Bone marrow (tissue), 2 donors: Measurements from ENCODE around the gene UBAP2.

Source experiments
- DNase-seq, 2 donors: peaks; one replicate each; lab custom pipeline; 2025; lab: John Stamatoyannopoulos, UW

Gene UBAP2

DNA sequence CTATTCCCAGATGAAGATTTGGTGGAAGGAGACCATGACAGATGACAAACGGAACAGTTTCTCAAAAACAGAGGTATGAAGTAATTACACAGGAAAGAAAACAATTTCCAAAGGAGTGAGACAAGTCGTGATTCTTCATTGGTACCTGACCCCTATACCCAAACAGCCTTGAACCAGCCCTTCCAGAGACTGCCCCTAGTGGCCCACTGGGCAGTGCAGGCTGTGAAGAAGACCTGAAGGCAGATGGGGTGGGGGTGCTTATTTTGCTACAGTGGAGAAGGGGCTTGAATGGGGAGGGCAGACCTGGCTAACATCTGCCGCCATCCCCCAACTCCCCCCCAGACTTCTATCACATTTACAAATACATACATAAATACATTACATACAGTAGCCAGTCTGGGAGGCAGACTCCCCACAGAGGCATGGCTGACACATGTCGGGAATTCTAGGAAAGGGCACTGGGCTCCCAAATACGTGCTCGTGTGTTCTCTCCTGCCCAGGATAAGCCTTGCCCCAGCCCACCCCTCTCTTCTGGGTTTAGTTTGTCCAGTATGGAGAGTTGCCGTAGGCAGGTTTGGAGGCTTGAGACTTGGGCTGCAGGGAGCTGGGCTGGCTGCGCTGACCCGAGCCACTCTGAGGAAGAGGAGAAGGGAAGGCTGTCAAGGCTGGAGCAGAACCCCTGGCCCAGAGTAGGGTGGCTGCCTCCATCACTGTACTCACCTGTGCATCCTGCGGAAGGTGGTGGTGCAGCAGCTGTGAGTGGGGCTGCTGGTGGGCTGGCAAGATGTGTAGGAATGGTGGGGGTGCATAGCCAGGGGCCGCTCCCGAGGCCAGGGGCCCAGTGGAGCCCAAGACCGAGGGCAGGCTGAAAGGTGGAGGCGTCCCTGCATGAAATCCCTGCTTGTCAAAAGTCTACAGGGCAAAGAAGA, 126.5 kb downstream of the UBAP2 start:
- DNase-seq: no peak

DNA sequence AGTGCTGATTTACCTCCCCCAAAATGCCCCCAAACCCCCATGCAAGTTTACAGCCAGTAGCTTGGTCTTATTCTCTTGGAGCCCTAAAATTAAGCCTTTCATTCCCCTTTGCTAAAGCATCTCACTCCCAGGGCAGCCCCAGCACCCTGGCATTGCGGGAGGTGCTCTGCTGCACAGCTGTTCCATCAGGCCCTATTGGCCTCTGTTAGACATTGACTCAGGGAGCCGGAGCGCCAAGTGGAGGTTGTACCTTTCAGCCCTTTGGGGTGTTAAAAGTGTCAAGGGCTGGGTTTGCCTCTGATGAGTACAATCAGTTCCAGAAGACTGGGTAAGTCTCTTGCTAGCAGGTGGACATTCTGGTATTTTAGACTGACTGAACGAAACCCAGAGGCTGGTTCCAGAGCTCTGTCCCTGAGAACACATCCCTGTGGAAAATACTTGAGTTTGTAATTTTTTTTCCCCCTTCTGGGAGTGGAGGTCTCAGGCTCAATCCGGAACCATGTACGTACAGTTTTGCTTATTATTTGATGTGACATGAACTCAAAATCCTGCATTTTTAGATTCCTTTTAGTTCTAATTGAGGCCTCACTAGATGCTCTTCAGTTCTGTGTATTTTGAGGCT, 129.3 kb downstream of the UBAP2 start:
- DNase-seq: no peak

DNA sequence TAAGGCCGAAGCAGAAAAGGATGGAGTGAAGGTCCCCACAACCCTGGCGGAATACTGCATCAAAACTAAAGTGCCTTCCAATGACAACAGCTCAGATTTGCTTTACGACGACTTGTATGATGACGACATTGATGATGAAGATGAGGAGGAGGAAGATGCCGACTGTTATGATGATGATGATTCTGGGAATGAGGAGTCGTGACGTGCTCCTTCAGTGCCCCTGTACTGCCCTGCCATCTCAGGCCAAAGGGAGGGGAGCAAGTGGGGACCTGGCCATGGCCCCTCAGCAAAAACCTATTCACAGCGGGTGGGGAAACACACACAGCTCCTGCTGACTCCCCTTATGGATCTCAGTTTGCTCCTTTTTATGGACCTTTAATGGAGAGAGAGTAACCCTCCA, 131.7 kb downstream of the UBAP2 start:
- DNase-seq: no peak

DNA sequence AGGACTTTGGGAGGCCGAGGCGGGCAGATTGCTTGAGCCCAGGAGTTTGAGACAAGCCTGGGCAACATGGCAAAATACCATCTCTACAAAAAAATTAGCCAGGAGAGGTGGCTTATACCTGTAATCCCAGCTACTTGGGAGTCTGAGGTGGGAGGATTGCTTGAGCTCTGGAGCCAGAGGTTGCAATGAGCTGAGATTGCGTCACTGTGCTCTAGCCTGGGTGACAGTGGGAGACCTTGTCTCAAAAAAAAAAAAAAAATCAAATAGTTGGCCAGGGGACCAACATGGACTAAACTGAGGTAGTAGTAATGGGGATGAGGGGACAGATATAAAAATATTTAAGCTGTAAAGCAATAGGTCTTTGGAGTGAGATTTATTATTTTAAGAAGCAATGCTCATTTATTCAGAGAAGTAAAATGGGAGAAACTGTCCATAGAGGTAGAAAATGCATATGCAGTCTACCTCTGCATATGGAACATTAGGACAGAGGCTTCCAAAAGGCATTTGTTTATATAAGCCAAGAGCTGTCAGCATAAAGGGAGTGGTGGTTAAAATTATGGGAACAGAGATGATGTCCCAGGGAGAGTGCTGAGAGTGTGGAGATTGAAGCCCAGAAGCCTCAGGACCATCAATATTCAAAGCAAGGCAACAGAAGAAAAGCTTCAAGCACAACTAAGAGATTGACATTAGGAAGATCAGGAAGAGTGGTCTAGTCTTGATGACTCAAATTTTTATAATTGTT, 133.6 kb downstream of the UBAP2 start:
- DNase-seq: no peak

DNA sequence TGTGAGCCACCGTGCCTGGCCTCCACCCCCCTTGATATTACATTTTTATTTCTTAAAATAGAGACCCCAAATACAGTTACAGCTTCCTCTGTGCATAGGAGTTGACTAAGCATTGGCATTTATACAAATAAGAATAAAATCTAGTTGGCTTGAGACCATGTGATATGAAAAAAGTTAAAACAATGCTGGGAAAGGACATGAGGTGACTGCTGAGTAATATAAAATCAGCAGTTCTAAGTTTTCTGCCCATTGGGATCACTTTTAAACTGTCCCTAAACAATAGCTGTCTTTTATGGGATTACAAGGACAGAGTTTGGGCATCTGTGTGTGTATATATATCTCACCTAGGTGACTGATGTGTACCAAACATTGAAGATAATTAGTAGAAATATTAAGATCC, 135.1 kb downstream of the UBAP2 start:
- no peak for DNase-seq

DNA sequence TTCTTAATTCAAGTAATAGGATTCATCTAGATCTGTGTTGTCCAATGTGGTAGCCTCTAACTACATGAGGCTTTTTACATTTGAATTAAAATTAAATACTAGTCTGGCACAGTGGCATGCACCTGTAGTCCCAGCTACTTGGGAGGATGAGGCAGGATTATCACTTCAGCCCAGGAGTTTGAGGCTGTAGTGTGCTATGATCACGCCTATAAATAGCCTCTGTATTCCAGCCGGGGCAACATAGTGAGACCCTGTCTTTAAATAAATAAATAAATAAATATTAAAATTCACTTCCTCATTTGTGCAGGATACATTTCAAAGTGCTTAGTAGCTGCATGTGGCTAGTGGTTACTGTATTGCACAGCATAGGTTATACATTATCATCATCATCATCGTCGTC, 139.9 kb downstream of the UBAP2 start:
- no peak for DNase-seq

DNA sequence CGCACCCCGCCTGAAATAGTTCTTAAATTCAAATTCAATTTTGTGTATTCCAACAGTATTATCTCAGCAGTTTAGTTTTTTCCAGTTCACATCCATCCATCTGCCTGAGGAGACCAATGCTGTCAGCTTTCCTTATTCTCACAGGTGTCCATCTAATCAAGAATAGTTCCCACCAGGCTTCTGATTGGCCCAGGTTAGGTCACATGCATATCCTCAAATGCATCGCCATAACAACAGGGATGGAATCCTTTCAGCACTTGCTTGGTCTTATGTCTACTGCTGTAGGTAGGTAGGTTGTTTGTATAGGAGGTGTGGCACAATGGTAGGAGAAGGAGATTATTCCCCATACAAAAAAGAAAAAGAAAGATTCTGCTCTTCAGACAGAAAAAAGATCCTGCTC, 140.6 kb downstream of the UBAP2 start:
- DNase-seq: no peak

DNA sequence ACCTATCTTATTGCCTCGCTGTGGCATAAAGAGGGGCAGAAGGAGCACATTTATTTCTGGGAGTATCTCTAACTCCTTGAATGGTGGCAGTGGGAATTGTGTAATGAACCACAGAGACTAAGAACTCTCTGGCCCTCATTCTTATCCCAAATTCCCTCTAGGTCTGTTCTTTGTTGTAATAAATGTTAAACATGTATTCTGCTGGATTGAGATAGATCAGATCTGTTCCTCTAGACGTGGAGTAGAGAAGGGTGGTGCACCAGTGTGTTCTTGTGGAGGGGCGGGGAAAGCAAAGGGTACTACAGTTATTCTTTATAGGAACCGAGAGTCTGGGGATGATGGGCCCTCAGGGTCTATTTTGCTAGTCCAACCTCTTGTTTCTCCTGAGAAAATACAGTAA, 141.3 kb downstream of the UBAP2 start:
- DNase-seq: no peak

DNA sequence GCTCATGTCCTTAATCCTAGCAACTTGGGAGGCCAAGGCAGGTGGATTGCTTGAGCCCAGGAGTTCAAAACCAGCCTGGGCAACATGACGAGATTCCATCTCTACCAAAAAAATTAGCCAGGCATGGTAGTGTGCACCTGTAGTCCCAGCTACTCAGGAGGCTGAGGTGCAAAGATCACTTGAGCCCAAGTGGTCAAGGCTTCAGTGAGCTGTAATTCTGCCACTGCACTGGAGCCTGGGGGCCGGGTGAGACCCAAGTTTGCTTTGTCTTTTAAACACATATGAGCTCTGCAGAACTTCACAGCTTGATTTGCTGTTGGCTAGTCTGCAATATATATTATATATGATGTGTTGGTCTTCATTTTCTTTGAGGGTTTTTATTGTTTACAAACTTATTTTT, 141.9 kb downstream of the UBAP2 start:
- DNase-seq: no peak

DNA sequence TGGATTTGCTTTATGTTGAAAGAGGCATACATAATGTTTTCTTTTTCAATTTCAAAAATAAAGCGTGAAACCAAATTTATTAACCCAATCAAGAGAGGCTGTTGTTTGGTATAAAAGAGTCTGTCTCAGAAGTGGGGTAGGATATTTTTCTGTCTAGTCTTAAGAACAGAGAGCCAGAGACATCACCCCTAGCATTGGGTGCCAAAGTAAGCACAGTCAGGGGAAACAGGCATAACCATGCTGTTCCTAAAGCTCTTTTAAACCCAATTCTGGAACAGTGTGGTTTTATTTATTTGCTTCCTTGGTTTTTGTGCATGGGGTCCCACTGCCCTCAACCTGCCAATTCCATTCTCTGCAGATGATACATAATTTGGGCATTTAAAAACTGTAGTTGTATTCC, 143.6 kb downstream of the UBAP2 start:
- DNase-seq: no peak

DNA sequence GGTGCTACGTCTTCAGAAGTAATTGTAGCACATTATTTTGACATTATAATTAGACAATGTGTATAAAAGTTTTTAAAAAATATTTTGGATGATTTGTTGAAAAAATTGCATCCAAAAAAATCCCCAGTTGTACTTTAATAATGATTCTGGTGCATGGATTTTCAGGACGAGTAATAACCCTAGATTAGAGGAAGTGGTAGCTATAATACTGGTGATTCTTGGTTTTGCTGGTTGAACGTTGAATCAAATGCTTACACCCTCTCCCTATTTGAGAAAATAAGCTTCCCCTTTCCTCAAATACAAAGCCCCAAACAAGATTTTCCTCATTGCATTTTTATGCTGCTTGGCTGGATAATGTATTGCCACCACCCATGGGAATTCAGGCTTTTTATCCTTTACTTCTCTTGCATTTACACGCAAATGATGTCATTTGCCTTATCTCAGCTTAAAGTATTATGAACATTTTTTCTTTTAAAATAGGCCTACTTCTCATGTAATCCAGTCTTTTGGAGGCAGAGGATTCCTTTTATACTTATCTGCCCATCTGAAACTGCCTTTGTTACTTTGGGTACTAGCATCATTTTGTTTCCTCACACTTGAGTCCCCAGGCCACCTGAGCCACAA, 145.4 kb downstream of the UBAP2 start:
- no peak for DNase-seq

DNA sequence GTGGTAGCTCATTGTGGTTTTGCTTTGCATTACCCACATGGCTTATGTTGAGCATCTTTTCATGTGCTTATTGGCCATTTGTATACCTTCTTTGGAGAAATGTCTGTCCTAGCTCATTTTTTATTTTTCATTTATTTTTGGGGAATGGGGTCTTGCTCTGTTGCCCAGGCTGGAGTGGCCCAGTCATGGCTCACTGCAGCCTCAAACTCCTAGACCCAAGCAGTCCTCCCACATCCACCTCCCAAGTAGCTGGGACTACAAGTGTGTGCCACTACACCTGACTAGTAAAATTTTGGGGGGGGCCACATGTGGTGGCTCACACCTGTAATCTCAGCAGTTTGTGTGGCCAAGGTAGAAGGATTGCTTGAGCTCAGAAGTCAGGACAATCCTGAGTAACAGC, 154.4 kb downstream of the UBAP2 start:
- no peak for DNase-seq

DNA sequence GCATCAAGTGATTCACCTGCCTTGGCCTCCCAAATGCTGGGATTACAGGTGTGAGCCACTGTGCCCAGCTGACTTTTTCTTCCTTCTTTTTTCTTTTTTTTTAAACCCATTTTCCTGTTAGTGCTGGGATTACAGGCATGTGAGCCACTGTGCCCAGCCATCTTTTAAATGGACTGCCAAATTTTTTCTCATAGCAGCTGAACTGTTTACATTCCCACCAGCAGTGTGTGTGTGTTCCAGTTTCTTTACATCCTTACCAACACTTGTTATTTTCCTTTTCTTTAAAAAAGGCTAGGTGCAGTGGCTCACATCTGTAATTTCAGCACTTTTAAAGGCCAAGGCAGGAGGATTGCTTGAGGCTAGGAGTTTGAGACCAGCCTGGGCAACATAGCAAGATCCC, 154.8 kb downstream of the UBAP2 start:
- no peak for DNase-seq

DNA sequence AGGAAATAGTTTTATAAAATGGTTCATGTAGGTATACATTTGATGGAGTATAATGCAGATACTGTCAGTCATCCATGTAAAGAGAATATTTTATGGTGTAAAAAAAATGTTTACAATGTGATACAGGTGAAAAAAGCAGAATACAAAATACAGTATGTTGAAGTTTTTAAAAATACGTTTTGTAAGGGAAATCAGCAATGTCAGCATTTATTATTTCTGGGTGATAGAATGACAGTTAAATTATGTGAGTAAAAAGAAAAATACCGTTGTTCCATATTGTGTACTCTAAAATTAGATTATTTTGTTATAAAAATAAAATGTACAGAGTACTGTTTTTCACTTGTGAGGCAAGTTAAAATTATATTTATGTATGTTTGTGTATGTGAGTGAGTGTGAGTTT, 162.7 kb downstream of the UBAP2 start:
- DNase-seq: no peak

DNA sequence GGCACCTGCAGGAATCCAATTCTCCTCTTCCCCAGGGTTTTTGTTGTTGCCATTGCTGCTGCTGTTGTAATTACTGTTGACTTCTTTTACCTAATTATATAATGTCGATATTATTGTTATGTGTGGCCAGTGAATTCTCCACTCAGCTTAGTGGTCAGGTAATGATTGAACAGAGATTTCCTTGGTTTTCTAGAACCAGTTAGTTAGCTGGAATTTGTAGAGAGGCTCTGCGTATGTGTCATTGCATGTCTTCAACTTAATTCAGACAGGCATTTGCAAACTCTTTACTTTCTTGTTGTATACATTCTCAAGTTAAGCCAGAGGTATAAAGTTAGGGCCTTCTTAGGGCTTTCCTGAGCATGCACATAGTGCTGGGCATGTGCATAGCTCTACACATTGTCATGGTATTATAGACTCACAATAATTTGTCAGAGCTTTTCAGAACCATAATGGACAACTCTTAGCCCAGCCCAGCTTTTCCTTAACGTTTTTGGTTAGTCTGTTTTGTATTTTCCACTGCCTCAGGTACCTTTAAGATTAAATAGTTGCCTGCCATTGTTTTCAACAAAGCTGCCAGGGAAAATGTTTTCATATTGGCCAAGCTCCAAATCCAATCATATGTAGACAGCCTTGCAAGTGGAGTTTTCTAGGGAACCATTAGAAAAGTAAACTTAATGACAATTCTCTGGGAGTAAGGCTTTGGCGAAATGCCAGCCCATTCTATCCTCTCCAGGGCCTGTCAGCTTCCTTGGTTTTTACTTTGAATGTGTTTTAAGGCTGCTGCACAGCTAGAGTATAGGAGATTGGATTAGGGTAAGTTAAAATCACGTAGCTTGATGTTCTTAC, 163.6 kb downstream of the UBAP2 start:
- DNase-seq: no peak

DNA sequence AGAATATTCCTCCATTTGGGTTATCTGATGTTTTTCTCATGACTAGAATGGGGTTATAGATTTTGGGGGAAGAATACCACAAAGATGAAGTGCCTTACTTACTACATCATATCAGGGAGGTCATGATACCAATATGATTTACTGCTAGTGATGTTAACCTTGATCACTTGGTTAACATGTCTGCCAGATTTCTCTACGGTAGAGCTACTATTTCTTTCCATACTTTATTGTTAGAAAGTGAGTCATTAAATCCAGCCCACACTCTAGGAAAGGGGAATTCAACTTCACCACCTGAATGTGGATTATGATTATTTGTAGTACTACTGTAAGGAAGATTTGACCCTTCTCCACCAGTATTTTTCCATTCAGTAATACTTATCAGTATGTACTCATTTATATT, 167.1 kb downstream of the UBAP2 start:
- DNase-seq: no peak

DNA sequence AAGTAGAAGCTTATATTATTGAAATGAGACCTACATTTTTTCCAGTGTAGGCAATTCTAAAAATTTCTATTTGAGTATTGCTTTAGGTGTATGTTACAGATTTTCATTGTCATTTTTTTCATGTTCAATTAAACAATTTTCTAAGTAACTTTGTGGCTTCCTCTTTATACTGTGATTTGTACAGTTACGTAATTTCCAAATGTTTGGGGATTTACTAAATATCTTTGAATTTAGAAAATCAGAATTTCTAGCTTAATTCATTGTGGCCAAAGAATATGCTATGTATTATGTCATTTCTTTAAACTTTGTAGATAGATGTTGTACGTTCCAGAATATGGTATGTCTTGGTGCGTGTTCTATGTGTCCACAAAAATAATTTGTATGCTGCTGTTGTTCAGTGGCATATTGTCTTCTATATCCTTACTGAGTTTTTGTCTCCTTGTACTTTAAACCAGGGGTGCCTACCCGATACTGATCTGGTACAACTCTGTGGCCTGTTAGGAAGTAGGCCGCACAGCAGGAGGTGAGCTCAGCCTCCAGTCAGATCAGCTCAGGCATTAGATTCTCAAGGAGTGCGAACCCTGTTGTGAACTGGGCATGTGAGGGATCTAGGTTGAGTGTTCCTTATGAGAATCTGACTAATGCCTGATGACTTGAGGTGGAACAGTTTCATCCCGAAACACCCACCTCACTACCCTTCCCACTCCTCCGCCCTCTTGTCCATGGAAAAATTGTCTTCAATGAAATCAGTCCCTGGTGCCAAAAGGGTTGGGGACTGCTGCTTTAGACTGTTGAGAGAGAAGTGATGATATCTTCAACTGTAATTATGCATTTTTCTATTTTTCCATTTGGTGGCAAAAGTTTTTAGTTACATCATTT, 168.2 kb downstream of the UBAP2 start:
- DNase-seq: no peak

DNA sequence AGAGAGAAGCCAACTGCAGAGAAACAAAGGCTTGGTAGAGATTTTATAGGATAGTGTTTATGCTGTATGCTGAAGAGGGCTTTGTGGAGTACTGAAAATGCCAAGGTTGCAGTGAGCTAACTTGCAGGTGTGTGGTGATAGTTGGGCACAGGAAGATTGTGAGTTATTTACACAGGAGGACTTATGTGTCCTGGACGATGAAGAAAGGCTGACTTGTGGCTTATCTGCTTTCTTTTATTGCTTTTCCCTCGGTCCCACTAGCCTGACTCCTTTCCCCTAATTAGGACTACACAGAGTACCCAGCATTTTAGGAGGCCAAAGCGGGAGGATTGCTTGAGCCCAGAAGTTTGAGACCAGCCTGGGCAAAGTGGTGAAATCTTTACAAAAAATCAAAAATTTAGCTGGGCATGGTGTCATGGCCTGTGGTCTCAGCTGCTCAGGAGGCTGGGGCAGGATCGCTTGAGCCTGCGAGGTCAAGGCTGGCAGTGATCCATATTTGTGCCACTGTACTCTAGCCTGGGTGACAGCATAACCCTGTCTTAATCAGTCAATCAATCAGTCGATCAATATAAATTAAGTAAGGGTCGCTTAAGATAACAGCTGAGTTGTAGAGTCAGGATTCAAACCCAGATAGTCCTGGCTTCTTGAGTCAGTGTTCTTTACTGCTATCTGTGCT, 169.9 kb downstream of the UBAP2 start:
- no peak for DNase-seq

DNA sequence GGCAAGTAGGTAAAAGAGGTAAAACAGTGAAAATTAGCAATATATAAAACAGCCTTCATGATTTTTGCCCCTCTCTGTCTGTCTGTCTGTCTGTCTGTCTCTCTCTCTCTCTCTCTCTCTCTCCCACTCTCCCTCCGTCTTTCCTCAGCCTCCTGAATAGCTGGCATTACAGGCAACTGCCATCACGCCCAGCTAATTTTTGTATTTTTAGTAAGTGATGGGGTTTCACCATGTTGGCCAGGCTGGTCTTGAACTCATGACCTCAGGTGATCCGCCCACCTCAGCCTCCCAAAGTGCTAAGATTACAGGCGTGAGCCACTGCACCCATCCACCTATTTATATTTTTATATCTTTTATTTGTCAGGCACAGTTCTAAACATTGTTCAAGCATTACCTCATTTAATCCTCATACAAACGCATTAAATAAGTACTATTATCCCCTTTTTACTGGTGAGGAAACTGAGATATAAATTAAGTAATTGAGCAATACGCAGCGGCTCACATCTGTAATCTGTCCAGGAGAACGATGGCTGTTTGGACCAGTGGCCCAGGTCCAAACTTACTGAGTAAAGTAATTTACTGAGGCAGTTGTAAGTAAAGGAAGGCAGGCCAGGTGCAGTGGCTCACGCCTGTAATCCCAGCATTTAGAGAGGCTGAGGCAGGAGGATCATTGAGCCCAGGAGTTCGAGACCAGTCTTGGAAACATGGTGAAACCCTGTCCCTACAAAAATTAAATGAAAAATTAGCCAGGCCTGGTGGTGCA, 170.8 kb downstream of the UBAP2 start:
- no peak for DNase-seq
